Parathyroid adenoma (tissue), 2 donors: ENCODE data around the gene ZNF101.

ENCODE experiments used
- H2AFZ ChIP-seq: fragments of 300-600 bp; sonication (generic); one replicate; pipeline ENCODE4 v1.7.0; 2017; ENCODE audit warnings: antibody characterized with exemption, mild to moderate bottlenecking
- H3K27ac ChIP-seq: fragments of 300-600 bp; sonication (generic); one replicate; pipeline ENCODE4 v1.7.0; 2017
- H3K27me3 ChIP-seq: fragments of 300-600 bp; sonication (generic); one replicate; pipeline ENCODE4 v1.7.0; 2017; ENCODE audit warnings: low read length; ENCODE audit not compliant: control insufficient read depth, insufficient read depth
- H3K36me3 ChIP-seq: fragments of 300-600 bp; sonication (generic); one replicate; pipeline ENCODE4 v1.7.0; 2017; ENCODE audit warnings: low read length; ENCODE audit not compliant: control insufficient read depth, insufficient read depth
- H3K4me1 ChIP-seq: fragments of 300-600 bp; sonication (generic); one replicate; pipeline ENCODE4 v1.7.0; 2017; ENCODE audit warnings: control low read depth
- H3K4me2 ChIP-seq: fragments of 300-600 bp; sonication (generic); one replicate; pipeline ENCODE4 v1.7.0; 2017; ENCODE audit warnings: low read length
- H3K4me3 ChIP-seq: fragments of 300-600 bp; sonication (generic); one replicate; pipeline ENCODE4 v1.7.0; 2017; ENCODE audit warnings: low read depth, low read length
- H3K79me2 ChIP-seq: fragments of 300-600 bp; sonication (generic); one replicate; pipeline ENCODE4 v1.7.0; 2017; ENCODE audit warnings: control low read depth
- H3K9ac ChIP-seq: fragments of 300-600 bp; sonication (generic); one replicate; pipeline ENCODE4 v1.7.0; 2017; ENCODE audit warnings: mild to moderate bottlenecking
- H3K9me3 ChIP-seq: fragments of 300-600 bp; sonication (generic); one replicate; pipeline ENCODE4 v1.7.0; 2017; ENCODE audit warnings: low read length; ENCODE audit not compliant: control insufficient read depth
- CTCF ChIP-seq: fragments of 300-600 bp; sonication (generic); IDR thresholded peaks from one replicate; pipeline ENCODE4 v1.7.0; 2017; ENCODE audit warnings: antibody characterized with exemption, mild to moderate bottlenecking
- donor health status: primary hyperparathyroidism.

Gene ZNF101

DNA sequence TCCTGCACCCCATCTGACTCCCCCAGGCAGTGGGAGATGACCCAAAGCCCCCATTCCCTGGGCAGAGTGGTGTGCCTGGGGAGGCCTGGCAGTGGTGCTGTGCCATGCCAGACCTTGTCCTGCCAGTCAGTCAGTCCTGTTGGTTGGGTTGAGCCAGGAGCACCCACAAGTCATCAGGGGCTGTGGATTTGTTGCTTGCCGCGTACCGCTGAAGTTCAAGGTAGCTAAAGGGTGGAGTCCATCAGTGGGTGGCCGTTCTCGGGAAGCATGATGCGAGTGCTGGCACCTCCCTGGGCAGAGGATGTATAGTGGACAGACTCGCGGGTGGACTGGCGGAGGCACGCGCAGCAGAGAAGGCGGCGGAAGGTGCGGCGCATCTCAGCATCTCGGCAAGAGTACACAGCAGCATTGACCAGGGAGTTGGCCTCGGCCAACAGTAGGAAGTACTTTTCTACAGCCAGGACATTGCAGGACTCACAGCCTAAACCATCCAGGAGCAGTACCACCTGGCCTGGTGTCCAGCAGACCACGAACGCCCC is 44.5 kb upstream of the ZNF101 start:
- no peak overlapping the region for H2AFZ ChIP-seq
- no peak for TF ChIP-seq CTCF
- no peak overlapping the region for H3K27ac ChIP-seq
- H3K9me3 ChIP-seq, result no peaks in the 10 kb centered on the region
- peaks cover 1% of the 10 kb centered on the region for H3K4me1 ChIP-seq
- no peak overlapping the region for H3K4me2 ChIP-seq
- H3K4me3 ChIP-seq, result no peak overlapping the region
- H3K9ac ChIP-seq, result no peak overlapping the region
- no peaks in the 10 kb centered on the region for H3K27me3 ChIP-seq
- no peaks in the 10 kb centered on the region for H3K79me2 ChIP-seq
- no peaks in the 10 kb centered on the region for H3K36me3 ChIP-seq

GRCh38 chr19:19626516-19627472 is 41.8 kb upstream of the ZNF101 start:
- Histone ChIP-seq H3K27me3 (no peaks in the 10 kb centered on the region), H3K9me3 (no peaks in the 10 kb centered on the region), H3K4me1 (no peaks in the 10 kb centered on the region), H3K9ac (no peak overlapping the region), H3K27ac (no peak overlapping the region), H3K79me2 (no peaks in the 10 kb centered on the region), H3K4me3 (no peak overlapping the region), H2AFZ (peak overlapping the region; percentile 94), H3K4me2 (peak overlapping the region; percentile 58), H3K36me3 (no peaks in the 10 kb centered on the region)
- TF ChIP-seq CTCF, result no peak

GRCh38 chr19:19627621-19628500 is 40.8 kb upstream of the ZNF101 start, which contains the start of gene LPAR2:
LPAR2 (minus strand) TSS chr19:19628220; CDS start chr19:19627275, 945 bp downstream.
- peak within 1 kb of the TSS; percentile 49 for H3K27ac ChIP-seq
- H3K27me3 ChIP-seq, result no peaks in the 10 kb centered on the region
- H2AFZ ChIP-seq, result peak within 1 kb of the TSS; percentile 94
- no peak within 1 kb of the TSS for H3K9ac ChIP-seq
- no peaks in the 10 kb centered on the region for H3K4me1 ChIP-seq
- no peaks in the 10 kb centered on the region for H3K79me2 ChIP-seq
- no peak for TF ChIP-seq CTCF
- no peaks in the 10 kb centered on the region for H3K36me3 ChIP-seq
- H3K4me2 ChIP-seq, result peak within 1 kb of the TSS; percentile 58
- H3K9me3 ChIP-seq, result no peaks in the 10 kb centered on the region
- H3K4me3 ChIP-seq, result peak within 1 kb of the TSS; percentile 53

DNA sequence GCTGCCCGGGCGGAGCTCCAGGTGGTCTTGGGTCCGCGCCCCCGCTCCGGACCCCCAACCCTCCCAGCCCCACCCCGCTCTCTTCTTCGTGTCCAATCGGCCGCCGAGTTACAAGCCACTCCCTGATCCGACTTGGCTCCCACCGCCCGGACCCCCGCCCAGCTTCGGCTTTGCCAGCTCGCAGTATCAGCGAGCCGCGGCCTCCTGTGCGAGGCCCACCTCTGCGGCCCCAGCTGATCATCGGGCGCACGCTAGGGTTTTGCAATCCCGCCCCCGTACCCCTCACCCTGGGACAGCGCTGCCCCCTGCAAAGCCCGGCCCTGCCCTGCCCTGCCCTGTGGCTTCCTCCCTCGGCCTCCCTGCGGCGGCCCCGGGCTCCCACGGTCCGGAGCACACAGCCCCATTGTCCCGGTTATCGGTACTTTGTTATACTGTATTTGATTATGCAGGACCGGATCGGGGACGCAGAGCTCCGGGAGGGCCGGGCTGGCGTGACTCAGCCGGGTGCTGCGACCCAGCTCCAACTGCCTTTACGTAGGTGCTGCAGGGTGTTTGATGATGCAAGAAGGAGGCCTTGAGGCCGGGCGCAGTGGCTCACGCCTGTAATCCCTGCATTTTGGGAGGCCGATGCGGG is 40.0 kb upstream of the ZNF101 start:
- no peak for TF ChIP-seq CTCF
- Histone ChIP-seq H3K9me3 (no peaks in the 10 kb centered on the region), H3K9ac (no peak overlapping the region), H3K27ac (no peak overlapping the region), H2AFZ (peak overlapping the region; percentile 94), H3K4me1 (no peaks in the 10 kb centered on the region), H3K4me3 (peak overlapping the region; percentile 53), H3K27me3 (no peaks in the 10 kb centered on the region), H3K79me2 (no peaks in the 10 kb centered on the region), H3K4me2 (peak overlapping the region; percentile 58), H3K36me3 (no peaks in the 10 kb centered on the region)
